HepG2 (cell line): ENCODE results near the gene COX5B. TPM values are rescaled to one million over a fixed set of nuclear protein-coding genes. Genes with fewer than 3 reads are reported as not detected.
A peak's percentile ranks its signal among the peaks of the same experiment; 100 is the strongest.

ENCODE experiments used
- ATM ChIP-seq: fragments of 450-650 bp; IDR thresholded peaks from 2 replicates; pipeline ENCODE4 v1.7.1; 2017; ENCODE audit warnings: mild to moderate bottlenecking, borderline replicate concordance
- CBX5 ChIP-seq: sonication (generic); formaldehyde crosslinking; IDR thresholded peaks from 2 replicates; pipeline ENCODE4 v1.4.0; 2020; ENCODE audit warnings: missing genetic modification reagents, borderline replicate concordance
- FOXO1 ChIP-seq: sonication (generic); formaldehyde crosslinking; IDR thresholded peaks from 2 replicates; pipeline ENCODE4 v1.4.0; 2020; ENCODE audit warnings: missing genetic modification reagents
- MAFK ChIP-seq, 2 experiments: IDR thresholded peaks in 1 of 2; conservative IDR thresholded peaks in 1 of 2; 2 replicates each; pipeline ENCODE4 v1.6.1; 2011; ENCODE audit warnings: improper control_type of control experiment in 2 of 2, low read length in 2 of 2
- NFE2L2 ChIP-seq: fragments of 150-350 bp; IDR thresholded peaks from 2 replicates; pipeline ENCODE4 v1.6.1; 2014; ENCODE audit warnings: low read length
- NFYB ChIP-seq: sonication (generic); formaldehyde crosslinking; IDR thresholded peaks from 2 replicates; pipeline ENCODE4 v1.4.0; 2020; ENCODE audit warnings: missing genetic modification reagents
- PHF21A ChIP-seq: sonication (generic); formaldehyde crosslinking; IDR thresholded peaks from 2 replicates; pipeline ENCODE4 v1.5.0; 2020; ENCODE audit warnings: mild to moderate bottlenecking, missing genetic modification reagents
- ZFP62 ChIP-seq: sonication (generic); formaldehyde crosslinking; IDR thresholded peaks from 2 replicates; pipeline ENCODE4 v1.4.0; 2020; ENCODE audit warnings: missing genetic modification reagents
- ZZZ3 ChIP-seq: sonication (generic); formaldehyde crosslinking; IDR thresholded peaks from 2 replicates; pipeline ENCODE4 v1.4.0; 2020; ENCODE audit warnings: missing genetic modification reagents, mild to moderate bottlenecking, borderline replicate concordance
- polyA plus RNA-seq, 8 experiments: library from polyadenylated mRNA; depleted of rRNA in 3 of 8; stranded (reverse) in 7 of 8; unstranded in 1 of 8; fragments of >200 nt; fragmentation: Illumina TruSeq in 4 of 8; extraction: Trizol in 4 of 8; gene quantifications; 2 replicates each; pipeline versions ENCODE4 v1.2.1 to v1.2.3, GENCODE V29; 2011 to 2016; ENCODE audit warnings: low read depth in 4 of 8, missing spikeins in 1 of 8, mixed read lengths in 1 of 8; ENCODE audit not compliant: insufficient read depth in 1 of 8
- total RNA-seq, 5 experiments: library from RNA; depleted of rRNA; stranded (reverse); fragments of >200 nt; fragmentation: Illumina TruSeq; extraction: Trizol; gene quantifications; 2 replicates each; pipeline ENCODE4 v1.2.3, GENCODE V29; 2016; ENCODE audit warnings: low read depth in 1 of 5
- TF ChIP-seq, protein P1 (sequence below): sonication (generic); formaldehyde crosslinking; conservative IDR thresholded peaks from 2 replicates; pipeline ENCODE4 v1.4.0; 2020; ENCODE audit warnings: mild to moderate bottlenecking, missing genetic modification reagents, moderate library complexity
- TF ChIP-seq, protein P2 (sequence below): sonication (generic); formaldehyde crosslinking; conservative IDR thresholded peaks from 2 replicates; pipeline ENCODE4 v1.8.0; 2022; ENCODE audit warnings: mild to moderate bottlenecking, moderate library complexity, missing genetic modification reagents
- TF ChIP-seq, protein P3 (sequence below): sonication (generic); formaldehyde crosslinking; IDR thresholded peaks from 2 replicates; pipeline ENCODE4 v1.8.0; 2022; ENCODE audit warnings: low read depth, missing genetic modification reagents
- TF ChIP-seq, protein P4 (sequence below): sonication (generic); formaldehyde crosslinking; IDR thresholded peaks from 2 replicates; pipeline ENCODE4 v1.9.0; 2021; ENCODE audit warnings: missing genetic modification reagents, borderline replicate concordance
- TF ChIP-seq, protein P5 (sequence below): sonication (generic); formaldehyde crosslinking; IDR thresholded peaks from 2 replicates; pipeline ENCODE4 v1.4.0; 2020; ENCODE audit warnings: mild to moderate bottlenecking, missing genetic modification reagents

COX5B gene
- total and polyA plus RNA-seq, 2 of the 13 experiments (the other 11 are each of a cell fraction or from before 2014, with no cell fraction given) = 453 to 536 TPM

DNA sequence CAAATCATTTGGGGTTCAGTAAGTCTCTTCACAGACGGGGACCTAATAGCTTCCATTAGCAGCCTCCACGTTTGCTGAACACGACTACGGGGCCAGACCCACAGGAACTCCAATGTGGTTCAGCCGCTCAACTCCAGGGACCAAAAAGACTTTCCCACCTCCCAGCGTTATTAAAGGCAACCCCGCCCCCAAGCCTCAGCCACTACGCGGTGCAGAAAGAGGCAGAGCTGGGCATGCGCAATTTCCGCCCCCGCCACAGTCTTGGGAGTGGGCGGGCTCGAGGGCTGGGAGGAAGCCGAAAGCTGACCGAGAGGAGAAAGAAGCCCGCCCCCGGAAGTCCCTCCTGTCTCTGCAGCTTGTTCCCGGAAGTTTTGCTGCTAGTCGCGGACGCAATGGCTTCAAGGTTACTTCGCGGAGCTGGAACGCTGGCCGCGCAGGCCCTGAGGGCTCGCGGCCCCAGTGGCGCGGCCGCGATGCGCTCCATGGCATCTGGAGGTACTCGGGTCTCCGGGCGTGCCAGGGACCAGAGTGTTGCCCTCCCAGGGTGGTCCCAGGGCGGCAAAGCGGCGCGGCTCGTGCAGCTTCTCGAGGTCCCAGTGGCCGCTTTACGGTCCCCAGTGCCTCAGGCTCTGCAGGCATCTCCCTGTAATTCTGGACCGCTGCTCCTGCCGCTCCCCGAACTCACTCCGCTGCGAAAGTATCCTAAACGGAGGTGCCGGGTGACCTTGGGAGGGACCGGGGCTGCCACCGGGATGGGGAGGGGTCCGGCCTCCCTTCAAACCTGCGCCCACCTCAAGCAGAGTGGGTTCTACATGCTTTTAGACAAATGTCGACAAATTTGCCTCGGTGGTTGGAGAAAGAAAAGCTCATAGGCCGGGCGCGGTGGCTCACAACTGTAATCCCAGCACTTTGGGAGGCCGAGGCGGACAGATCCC lies at the start of gene COX5B (continued):
- TF ChIP-seq, protein P1, sequence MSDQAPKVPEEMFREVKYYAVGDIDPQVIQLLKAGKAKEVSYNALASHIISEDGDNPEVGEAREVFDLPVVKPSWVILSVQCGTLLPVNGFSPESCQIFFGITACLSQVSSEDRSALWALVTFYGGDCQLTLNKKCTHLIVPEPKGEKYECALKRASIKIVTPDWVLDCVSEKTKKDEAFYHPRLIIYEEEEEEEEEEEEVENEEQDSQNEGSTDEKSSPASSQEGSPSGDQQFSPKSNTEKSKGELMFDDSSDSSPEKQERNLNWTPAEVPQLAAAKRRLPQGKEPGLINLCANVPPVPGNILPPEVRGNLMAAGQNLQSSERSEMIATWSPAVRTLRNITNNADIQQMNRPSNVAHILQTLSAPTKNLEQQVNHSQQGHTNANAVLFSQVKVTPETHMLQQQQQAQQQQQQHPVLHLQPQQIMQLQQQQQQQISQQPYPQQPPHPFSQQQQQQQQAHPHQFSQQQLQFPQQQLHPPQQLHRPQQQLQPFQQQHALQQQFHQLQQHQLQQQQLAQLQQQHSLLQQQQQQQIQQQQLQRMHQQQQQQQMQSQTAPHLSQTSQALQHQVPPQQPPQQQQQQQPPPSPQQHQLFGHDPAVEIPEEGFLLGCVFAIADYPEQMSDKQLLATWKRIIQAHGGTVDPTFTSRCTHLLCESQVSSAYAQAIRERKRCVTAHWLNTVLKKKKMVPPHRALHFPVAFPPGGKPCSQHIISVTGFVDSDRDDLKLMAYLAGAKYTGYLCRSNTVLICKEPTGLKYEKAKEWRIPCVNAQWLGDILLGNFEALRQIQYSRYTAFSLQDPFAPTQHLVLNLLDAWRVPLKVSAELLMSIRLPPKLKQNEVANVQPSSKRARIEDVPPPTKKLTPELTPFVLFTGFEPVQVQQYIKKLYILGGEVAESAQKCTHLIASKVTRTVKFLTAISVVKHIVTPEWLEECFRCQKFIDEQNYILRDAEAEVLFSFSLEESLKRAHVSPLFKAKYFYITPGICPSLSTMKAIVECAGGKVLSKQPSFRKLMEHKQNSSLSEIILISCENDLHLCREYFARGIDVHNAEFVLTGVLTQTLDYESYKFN = no peak; the same call in 1 of the 2 replicates
- TF ChIP-seq ZZZ3 (CRISPR knock-in tag) = no peak
- no peak for TF ChIP-seq NFE2L2
- TF ChIP-seq, protein P2, sequence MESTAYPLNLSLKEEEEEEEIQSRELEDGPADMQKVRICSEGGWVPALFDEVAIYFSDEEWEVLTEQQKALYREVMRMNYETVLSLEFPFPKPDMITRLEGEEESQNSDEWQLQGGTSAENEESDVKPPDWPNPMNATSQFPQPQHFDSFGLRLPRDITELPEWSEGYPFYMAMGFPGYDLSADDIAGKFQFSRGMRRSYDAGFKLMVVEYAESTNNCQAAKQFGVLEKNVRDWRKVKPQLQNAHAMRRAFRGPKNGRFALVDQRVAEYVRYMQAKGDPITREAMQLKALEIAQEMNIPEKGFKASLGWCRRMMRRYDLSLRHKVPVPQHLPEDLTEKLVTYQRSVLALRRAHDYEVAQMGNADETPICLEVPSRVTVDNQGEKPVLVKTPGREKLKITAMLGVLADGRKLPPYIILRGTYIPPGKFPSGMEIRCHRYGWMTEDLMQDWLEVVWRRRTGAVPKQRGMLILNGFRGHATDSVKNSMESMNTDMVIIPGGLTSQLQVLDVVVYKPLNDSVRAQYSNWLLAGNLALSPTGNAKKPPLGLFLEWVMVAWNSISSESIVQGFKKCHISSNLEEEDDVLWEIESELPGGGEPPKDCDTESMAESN = peak; percentile 82
- TF ChIP-seq MAFK (conservative IDR thresholded peaks at IDR 0.05 in 1 of 2, IDR thresholded peaks at IDR 0.05 in 1 of 2; ENCODE audit: low read length in 2 of 2) = no peak
- TF ChIP-seq NFYB (CRISPR knock-in tag) = peak; percentile 62
- TF ChIP-seq ATM = no peak
- TF ChIP-seq, protein P3, sequence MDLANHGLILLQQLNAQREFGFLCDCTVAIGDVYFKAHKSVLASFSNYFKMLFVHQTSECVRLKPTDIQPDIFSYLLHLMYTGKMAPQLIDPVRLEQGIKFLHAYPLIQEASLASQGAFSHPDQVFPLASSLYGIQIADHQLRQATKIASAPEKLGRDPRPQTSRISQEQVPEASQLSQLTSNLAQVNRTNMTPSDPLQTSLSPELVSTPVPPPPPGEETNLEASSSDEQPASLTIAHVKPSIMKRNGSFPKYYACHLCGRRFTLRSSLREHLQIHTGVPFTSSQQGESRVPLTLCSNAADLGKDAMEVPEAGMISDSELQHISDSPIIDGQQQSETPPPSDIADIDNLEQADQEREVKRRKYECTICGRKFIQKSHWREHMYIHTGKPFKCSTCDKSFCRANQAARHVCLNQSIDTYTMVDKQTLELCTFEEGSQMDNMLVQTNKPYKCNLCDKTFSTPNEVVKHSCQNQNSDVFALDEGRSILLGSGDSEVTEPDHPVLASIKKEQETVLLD (CRISPR knock-in tag) = no peak
- no peak for TF ChIP-seq ZFP62 (CRISPR knock-in tag)
- TF ChIP-seq, protein P4, sequence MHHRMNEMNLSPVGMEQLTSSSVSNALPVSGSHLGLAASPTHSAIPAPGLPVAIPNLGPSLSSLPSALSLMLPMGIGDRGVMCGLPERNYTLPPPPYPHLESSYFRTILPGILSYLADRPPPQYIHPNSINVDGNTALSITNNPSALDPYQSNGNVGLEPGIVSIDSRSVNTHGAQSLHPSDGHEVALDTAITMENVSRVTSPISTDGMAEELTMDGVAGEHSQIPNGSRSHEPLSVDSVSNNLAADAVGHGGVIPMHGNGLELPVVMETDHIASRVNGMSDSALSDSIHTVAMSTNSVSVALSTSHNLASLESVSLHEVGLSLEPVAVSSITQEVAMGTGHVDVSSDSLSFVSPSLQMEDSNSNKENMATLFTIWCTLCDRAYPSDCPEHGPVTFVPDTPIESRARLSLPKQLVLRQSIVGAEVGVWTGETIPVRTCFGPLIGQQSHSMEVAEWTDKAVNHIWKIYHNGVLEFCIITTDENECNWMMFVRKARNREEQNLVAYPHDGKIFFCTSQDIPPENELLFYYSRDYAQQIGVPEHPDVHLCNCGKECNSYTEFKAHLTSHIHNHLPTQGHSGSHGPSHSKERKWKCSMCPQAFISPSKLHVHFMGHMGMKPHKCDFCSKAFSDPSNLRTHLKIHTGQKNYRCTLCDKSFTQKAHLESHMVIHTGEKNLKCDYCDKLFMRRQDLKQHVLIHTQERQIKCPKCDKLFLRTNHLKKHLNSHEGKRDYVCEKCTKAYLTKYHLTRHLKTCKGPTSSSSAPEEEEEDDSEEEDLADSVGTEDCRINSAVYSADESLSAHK = no peak
- no peak; the same call in 1 of the 2 replicates for TF ChIP-seq FOXO1 (CRISPR knock-in tag)
- TF ChIP-seq CBX5 = no peak; the same call in 1 of the 2 replicates
- TF ChIP-seq, protein P5, sequence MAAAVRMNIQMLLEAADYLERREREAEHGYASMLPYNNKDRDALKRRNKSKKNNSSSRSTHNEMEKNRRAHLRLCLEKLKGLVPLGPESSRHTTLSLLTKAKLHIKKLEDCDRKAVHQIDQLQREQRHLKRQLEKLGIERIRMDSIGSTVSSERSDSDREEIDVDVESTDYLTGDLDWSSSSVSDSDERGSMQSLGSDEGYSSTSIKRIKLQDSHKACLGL (CRISPR knock-in tag) = peak; percentile 86
- TF ChIP-seq PHF21A = no peak
